Lower leg skin (tissue), 3 donors: ENCODE measurements around the gene KLHL17.

ENCODE experiments used
- POLR2A ChIP-seq, 2 donors: fragments of 450-650 bp; IDR thresholded peaks; one replicate each; pipeline ENCODE4 v1.6.1; 2016 to 2017; ENCODE audit warnings: antibody characterized with exemption in 2 of 2, mild to moderate bottlenecking in 1 of 2, moderate library complexity in 1 of 2
- TF ChIP-seq, protein P1 (sequence below), 3 donors: fragments of 450-650 bp; IDR thresholded peaks; one replicate each; pipeline ENCODE4 v1.5.1; 2016; ENCODE audit warnings: antibody characterized with exemption in 3 of 3, mild to moderate bottlenecking in 3 of 3, moderate library complexity in 2 of 3

DNA sequence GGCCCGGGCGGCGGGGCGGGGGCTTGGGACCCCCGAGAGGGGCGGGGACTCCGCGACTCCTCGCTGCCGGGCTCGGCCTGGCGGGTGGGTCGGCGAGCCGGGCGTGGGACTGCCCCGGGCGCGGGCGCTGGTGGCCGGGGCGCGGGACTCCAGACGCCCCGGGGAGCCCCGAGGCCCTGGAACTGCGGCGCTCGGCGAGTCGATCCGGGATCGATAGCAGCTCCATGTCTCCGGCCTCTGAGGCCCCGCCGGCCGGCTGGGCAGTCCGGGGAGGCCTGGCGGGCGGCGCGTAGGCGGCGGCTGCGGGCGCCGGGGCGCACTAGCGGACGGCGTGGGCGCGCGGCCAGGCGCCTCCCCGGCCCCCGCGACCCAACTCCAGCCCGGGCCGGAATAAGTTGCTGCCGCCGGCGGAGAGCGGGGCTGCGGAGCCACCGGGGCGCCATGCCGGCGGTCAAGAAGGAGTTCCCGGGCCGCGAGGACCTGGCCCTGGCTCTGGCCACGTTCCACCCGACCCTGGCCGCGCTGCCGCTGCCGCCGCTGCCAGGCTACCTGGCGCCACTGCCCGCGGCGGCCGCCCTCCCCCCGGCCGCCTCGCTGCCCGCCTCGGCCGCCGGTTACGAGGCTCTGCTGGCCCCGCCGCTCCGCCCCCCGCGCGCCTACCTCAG, 36.3 kb upstream of the KLHL17 start:
- TF ChIP-seq, protein P1, sequence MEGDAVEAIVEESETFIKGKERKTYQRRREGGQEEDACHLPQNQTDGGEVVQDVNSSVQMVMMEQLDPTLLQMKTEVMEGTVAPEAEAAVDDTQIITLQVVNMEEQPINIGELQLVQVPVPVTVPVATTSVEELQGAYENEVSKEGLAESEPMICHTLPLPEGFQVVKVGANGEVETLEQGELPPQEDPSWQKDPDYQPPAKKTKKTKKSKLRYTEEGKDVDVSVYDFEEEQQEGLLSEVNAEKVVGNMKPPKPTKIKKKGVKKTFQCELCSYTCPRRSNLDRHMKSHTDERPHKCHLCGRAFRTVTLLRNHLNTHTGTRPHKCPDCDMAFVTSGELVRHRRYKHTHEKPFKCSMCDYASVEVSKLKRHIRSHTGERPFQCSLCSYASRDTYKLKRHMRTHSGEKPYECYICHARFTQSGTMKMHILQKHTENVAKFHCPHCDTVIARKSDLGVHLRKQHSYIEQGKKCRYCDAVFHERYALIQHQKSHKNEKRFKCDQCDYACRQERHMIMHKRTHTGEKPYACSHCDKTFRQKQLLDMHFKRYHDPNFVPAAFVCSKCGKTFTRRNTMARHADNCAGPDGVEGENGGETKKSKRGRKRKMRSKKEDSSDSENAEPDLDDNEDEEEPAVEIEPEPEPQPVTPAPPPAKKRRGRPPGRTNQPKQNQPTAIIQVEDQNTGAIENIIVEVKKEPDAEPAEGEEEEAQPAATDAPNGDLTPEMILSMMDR (IDR thresholded peaks at IDR 0.05): no peak
- no peak for TF ChIP-seq POLR2A (IDR thresholded peaks at IDR 0.05)
